GM12801 (cell line): ENCODE data around the gene MLST8.

Experiments
- CTCF ChIP-seq: IDR thresholded peaks from one replicate; pipeline ENCODE4 v1.5.1; 2011; ENCODE audit warnings: control low read depth; ENCODE audit not compliant: insufficient read length; ENCODE audit errors: extremely low read depth

Gene MLST8

GRCh38 chr16:2208308-2208707 is 3.1 kb downstream of the MLST8 start:
- no peak for TF ChIP-seq CTCF

GRCh38 chr16:2208772-2209171 is 3.5 kb downstream of the MLST8 start:
- TF ChIP-seq CTCF = no peak

- TF ChIP-seq CTCF = no peak
These were observed 4.2 kb downstream of the MLST8 start for GRCh38 chr16:2209258-2210008.

- TF ChIP-seq CTCF = no peak
These were observed 4.7 kb downstream of the MLST8 start for GRCh38 chr16:2210009-2210332.

- TF ChIP-seq CTCF = no peak
These were observed 5.4 kb downstream of the MLST8 start, which contains the start of gene BRICD5 for GRCh38 chr16:2210386-2211365. Gene BRICD5 (minus strand): TSS chr16:2210863. CDS start chr16:2210833, 30 bp downstream.

- no peak for TF ChIP-seq CTCF
These were observed 6.7 kb downstream of the MLST8 start for GRCh38 chr16:2211923-2212347.
